ENCODE measurements around the gene TNFAIP3.
"Not testable (repeated sequence)": the region's sequence is repeated elsewhere in the genome, so short reads cannot be mapped to it uniquely, and the experiment has no call there.

The TNFAIP3 gene

DNA sequence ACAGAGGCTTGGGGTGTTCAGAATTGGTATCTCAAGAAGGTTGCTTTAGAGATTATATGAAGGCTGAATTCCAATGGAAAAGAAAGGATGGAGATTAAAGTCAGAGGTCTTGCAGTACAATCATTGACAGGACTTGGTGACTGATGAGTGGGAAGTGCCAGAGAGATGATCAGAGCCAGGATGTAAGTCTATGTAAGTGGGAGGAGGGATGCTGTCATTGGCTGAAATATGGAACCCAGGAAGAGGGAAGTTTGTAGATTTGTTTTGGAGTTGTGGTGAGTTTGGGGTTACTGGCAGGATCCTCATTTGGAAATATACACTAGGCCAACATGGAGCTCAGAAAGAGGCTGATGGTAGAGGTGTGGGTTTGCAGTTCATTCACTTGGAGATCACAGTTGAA, 23.8 kb upstream of the TNFAIP3 start:
- Histone ChIP-seq H3K4me1 (ENCODE audit: control insufficient read depth in 1 of 2, insufficient read depth in 2 of 2, low read length in 2 of 2) (no peaks in the 10 kb centered on the region), H3K36me3 (ENCODE audit: control insufficient read depth in 1 of 2, insufficient read depth in 2 of 2, low read length in 2 of 2) (no peaks in the 10 kb centered on the region), H3K27ac (ENCODE audit: low read depth, low read length) (no peak overlapping the region), H3K27me3 (ENCODE audit: control insufficient read depth in 1 of 2, insufficient read depth in 2 of 2, low read length in 2 of 2) (no peaks in the 10 kb centered on the region), H3K9ac (ENCODE audit: low read depth in 1 of 2, low read length in 2 of 2) (no peak overlapping the region), H3K9me3 (ENCODE audit: control insufficient read depth in 1 of 2, low read length in 2 of 2) (no peaks in the 10 kb centered on the region), H3K4me3 (ENCODE audit: low read depth in 1 of 2, low read length in 2 of 2) (no peak overlapping the region)

- H3K27ac ChIP-seq (ENCODE audit: low read depth, low read length); H3K9me3 ChIP-seq (ENCODE audit: control insufficient read depth in 1 of 2, low read length in 2 of 2); H3K4me3 ChIP-seq (ENCODE audit: low read depth in 1 of 2, low read length in 2 of 2); H3K36me3 ChIP-seq (ENCODE audit: control insufficient read depth in 1 of 2, insufficient read depth in 2 of 2, low read length in 2 of 2); H3K4me1 ChIP-seq (ENCODE audit: control insufficient read depth in 1 of 2, insufficient read depth in 2 of 2, low read length in 2 of 2); H3K27me3 ChIP-seq (ENCODE audit: control insufficient read depth in 1 of 2, insufficient read depth in 2 of 2, low read length in 2 of 2); H3K9ac ChIP-seq (ENCODE audit: low read depth in 1 of 2, low read length in 2 of 2): not testable (repeated sequence)
Measured at GRCh38 chr6:137844327-137844726, 22.7 kb upstream of the TNFAIP3 start.

DNA sequence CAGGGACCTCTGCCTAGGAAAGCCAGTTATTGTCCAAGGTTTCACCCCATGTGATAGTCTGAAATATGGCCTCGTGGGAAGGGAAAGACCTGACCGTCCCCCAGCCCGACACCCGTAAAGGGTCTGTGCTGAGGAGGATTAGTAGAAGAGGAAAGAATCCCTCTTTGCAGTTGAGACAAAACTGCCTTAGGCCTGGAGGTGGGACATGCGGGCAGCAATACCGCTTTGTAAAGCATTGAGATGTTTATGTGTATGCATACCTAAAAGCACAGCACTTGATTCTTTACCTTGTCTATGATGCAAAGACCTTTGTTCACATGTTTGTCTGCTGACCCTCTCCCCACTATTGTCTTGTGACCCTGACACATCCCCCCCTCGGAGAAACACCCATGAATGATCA, 22.3 kb upstream of the TNFAIP3 start:
- H3K4me3 ChIP-seq (ENCODE audit: low read depth in 1 of 2, low read length in 2 of 2); H3K36me3 ChIP-seq (ENCODE audit: control insufficient read depth in 1 of 2, insufficient read depth in 2 of 2, low read length in 2 of 2); H3K27ac ChIP-seq (ENCODE audit: low read depth, low read length); H3K9ac ChIP-seq (ENCODE audit: low read depth in 1 of 2, low read length in 2 of 2); H3K9me3 ChIP-seq (ENCODE audit: control insufficient read depth in 1 of 2, low read length in 2 of 2); H3K4me1 ChIP-seq (ENCODE audit: control insufficient read depth in 1 of 2, insufficient read depth in 2 of 2, low read length in 2 of 2); H3K27me3 ChIP-seq (ENCODE audit: control insufficient read depth in 1 of 2, insufficient read depth in 2 of 2, low read length in 2 of 2): not testable (repeated sequence)

DNA sequence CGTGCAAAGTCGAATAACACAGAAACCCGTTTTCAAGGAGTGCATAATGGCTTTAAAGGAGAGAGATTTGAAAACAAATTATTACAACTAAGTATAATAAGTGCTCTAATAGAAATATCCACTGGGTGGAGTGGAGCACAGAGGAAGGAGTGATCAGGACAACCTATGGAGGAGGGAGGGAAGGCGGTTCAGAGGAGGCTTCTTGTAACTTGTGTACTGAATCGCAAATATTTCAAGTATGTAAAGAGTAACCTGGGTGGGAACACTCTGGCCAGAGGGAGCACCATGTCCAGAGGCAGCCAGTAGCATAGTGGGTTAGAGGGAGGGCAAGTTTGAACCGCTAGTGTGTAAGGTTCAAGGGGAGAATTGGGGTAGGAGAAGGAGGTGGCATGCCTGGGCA, 21.6 kb upstream of the TNFAIP3 start:
- Histone ChIP-seq H3K27me3 (ENCODE audit: control insufficient read depth in 1 of 2, insufficient read depth in 2 of 2, low read length in 2 of 2) (no peaks in the 10 kb centered on the region), H3K4me1 (ENCODE audit: control insufficient read depth in 1 of 2, insufficient read depth in 2 of 2, low read length in 2 of 2) (no peaks in the 10 kb centered on the region), H3K9ac (ENCODE audit: low read depth in 1 of 2, low read length in 2 of 2) (no peak overlapping the region), H3K4me3 (ENCODE audit: low read depth in 1 of 2, low read length in 2 of 2) (no peak overlapping the region), H3K9me3 (ENCODE audit: control insufficient read depth in 1 of 2, low read length in 2 of 2) (no peaks in the 10 kb centered on the region), H3K36me3 (ENCODE audit: control insufficient read depth in 1 of 2, insufficient read depth in 2 of 2, low read length in 2 of 2) (no peaks in the 10 kb centered on the region), H3K27ac (ENCODE audit: low read depth, low read length) (no peak overlapping the region)

DNA sequence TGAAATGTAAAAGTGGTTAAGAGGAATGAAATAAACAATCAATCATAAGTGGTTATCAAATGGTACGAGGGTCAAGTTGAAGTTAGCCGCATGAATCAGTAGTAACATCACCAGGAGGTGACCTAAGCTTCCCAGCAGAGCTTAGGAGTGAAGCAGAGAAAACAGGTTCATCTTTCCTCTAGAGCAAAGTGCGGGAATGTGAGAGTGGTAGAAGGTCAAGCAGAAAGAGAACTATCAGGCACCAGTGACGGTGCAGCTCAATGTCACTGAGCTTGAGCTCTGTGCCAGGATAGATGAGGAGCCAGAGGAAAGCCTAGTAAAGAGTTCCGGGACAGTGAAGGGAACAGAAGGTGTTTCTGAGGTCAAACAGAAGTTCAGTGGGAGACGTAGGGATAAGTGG, 20.8 kb upstream of the TNFAIP3 start:
- Histone ChIP-seq H3K27ac (ENCODE audit: low read depth, low read length) (no peak overlapping the region), H3K9ac (ENCODE audit: low read depth in 1 of 2, low read length in 2 of 2) (no peak overlapping the region), H3K4me3 (ENCODE audit: low read depth in 1 of 2, low read length in 2 of 2) (no peak overlapping the region), H3K4me1 (ENCODE audit: control insufficient read depth in 1 of 2, insufficient read depth in 2 of 2, low read length in 2 of 2) (no peaks in the 10 kb centered on the region), H3K36me3 (ENCODE audit: control insufficient read depth in 1 of 2, insufficient read depth in 2 of 2, low read length in 2 of 2) (no peaks in the 10 kb centered on the region), H3K27me3 (ENCODE audit: control insufficient read depth in 1 of 2, insufficient read depth in 2 of 2, low read length in 2 of 2) (no peaks in the 10 kb centered on the region), H3K9me3 (ENCODE audit: control insufficient read depth in 1 of 2, low read length in 2 of 2) (no peaks in the 10 kb centered on the region)

GRCh38 chr6:137846772-137847313, 20.2 kb upstream of the TNFAIP3 start:
- H3K9ac ChIP-seq (ENCODE audit: low read depth in 1 of 2, low read length in 2 of 2), result no peak overlapping the region
- H3K27me3 ChIP-seq (ENCODE audit: control insufficient read depth in 1 of 2, insufficient read depth in 2 of 2, low read length in 2 of 2), result no peaks in the 10 kb centered on the region
- H3K4me3 ChIP-seq (ENCODE audit: low read depth in 1 of 2, low read length in 2 of 2), result no peak overlapping the region
- no peaks in the 10 kb centered on the region for H3K36me3 ChIP-seq (ENCODE audit: control insufficient read depth in 1 of 2, insufficient read depth in 2 of 2, low read length in 2 of 2)
- no peaks in the 10 kb centered on the region for H3K9me3 ChIP-seq (ENCODE audit: control insufficient read depth in 1 of 2, low read length in 2 of 2)
- H3K4me1 ChIP-seq (ENCODE audit: control insufficient read depth in 1 of 2, insufficient read depth in 2 of 2, low read length in 2 of 2), result no peaks in the 10 kb centered on the region
- H3K27ac ChIP-seq (ENCODE audit: low read depth, low read length), result no peak overlapping the region

DNA sequence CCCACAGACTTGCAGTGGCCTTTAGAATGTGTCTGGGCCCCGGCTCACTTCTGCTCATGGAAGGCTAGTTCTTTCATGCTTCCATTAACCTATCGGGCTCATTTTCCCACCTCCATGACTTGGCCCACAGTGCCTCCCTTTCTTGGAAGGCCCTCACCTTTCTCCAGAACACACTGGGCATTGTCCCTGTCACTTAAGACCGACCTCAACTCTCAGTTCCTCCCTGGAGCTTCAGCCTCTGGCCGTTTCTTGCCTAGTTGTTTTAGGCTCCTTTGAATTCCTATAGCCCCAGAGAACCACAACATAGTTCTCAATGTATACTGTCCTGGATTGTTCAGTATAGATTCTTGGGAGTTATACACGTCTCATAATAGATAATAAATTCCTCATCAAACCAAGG, 19.3 kb upstream of the TNFAIP3 start:
- Histone ChIP-seq H3K9me3 (ENCODE audit: control insufficient read depth in 1 of 2, low read length in 2 of 2) (no peaks in the 10 kb centered on the region), H3K27ac (ENCODE audit: low read depth, low read length) (no peak overlapping the region), H3K4me3 (ENCODE audit: low read depth in 1 of 2, low read length in 2 of 2) (no peak overlapping the region), H3K36me3 (ENCODE audit: control insufficient read depth in 1 of 2, insufficient read depth in 2 of 2, low read length in 2 of 2) (no peaks in the 10 kb centered on the region), H3K27me3 (ENCODE audit: control insufficient read depth in 1 of 2, insufficient read depth in 2 of 2, low read length in 2 of 2) (no peaks in the 10 kb centered on the region), H3K4me1 (ENCODE audit: control insufficient read depth in 1 of 2, insufficient read depth in 2 of 2, low read length in 2 of 2) (no peaks in the 10 kb centered on the region), H3K9ac (ENCODE audit: low read depth in 1 of 2, low read length in 2 of 2) (no peak overlapping the region)

GRCh38 chr6:137848672-137849071, 18.4 kb upstream of the TNFAIP3 start:
- Histone ChIP-seq H3K9me3 (ENCODE audit: control insufficient read depth in 1 of 2, low read length in 2 of 2) (no peaks in the 10 kb centered on the region), H3K9ac (ENCODE audit: low read depth in 1 of 2, low read length in 2 of 2) (no peak overlapping the region), H3K36me3 (ENCODE audit: control insufficient read depth in 1 of 2, insufficient read depth in 2 of 2, low read length in 2 of 2) (no peaks in the 10 kb centered on the region), H3K27me3 (ENCODE audit: control insufficient read depth in 1 of 2, insufficient read depth in 2 of 2, low read length in 2 of 2) (no peaks in the 10 kb centered on the region), H3K4me3 (ENCODE audit: low read depth in 1 of 2, low read length in 2 of 2) (no peak overlapping the region), H3K27ac (ENCODE audit: low read depth, low read length) (no peak overlapping the region), H3K4me1 (ENCODE audit: control insufficient read depth in 1 of 2, insufficient read depth in 2 of 2, low read length in 2 of 2) (no peaks in the 10 kb centered on the region)

- no peaks in the 10 kb centered on the region for H3K36me3 ChIP-seq (ENCODE audit: control insufficient read depth in 1 of 2, insufficient read depth in 2 of 2, low read length in 2 of 2)
- H3K27ac ChIP-seq (ENCODE audit: low read depth, low read length), result no peak overlapping the region
- no peaks in the 10 kb centered on the region for H3K4me1 ChIP-seq (ENCODE audit: control insufficient read depth in 1 of 2, insufficient read depth in 2 of 2, low read length in 2 of 2)
- H3K4me3 ChIP-seq (ENCODE audit: low read depth in 1 of 2, low read length in 2 of 2), result no peak overlapping the region
- no peaks in the 10 kb centered on the region for H3K9me3 ChIP-seq (ENCODE audit: control insufficient read depth in 1 of 2, low read length in 2 of 2)
- no peaks in the 10 kb centered on the region for H3K27me3 ChIP-seq (ENCODE audit: control insufficient read depth in 1 of 2, insufficient read depth in 2 of 2, low read length in 2 of 2)
- H3K9ac ChIP-seq (ENCODE audit: low read depth in 1 of 2, low read length in 2 of 2), result no peak overlapping the region
Measured at GRCh38 chr6:137849181-137849980, 17.7 kb upstream of the TNFAIP3 start.

- H3K9ac ChIP-seq (ENCODE audit: low read depth in 1 of 2, low read length in 2 of 2), result no peak overlapping the region
- H3K9me3 ChIP-seq (ENCODE audit: control insufficient read depth in 1 of 2, low read length in 2 of 2), result no peaks in the 10 kb centered on the region
- no peaks in the 10 kb centered on the region for H3K4me1 ChIP-seq (ENCODE audit: control insufficient read depth in 1 of 2, insufficient read depth in 2 of 2, low read length in 2 of 2)
- H3K27ac ChIP-seq (ENCODE audit: low read depth, low read length), result no peak overlapping the region
- no peak overlapping the region for H3K4me3 ChIP-seq (ENCODE audit: low read depth in 1 of 2, low read length in 2 of 2)
- H3K36me3 ChIP-seq (ENCODE audit: control insufficient read depth in 1 of 2, insufficient read depth in 2 of 2, low read length in 2 of 2), result no peaks in the 10 kb centered on the region
- no peaks in the 10 kb centered on the region for H3K27me3 ChIP-seq (ENCODE audit: control insufficient read depth in 1 of 2, insufficient read depth in 2 of 2, low read length in 2 of 2)
Measured at GRCh38 chr6:137849981-137850714, 16.9 kb upstream of the TNFAIP3 start.
